GM12878 (cell line): ENCODE results near the gene OR2B2. TPM values are rescaled to one million over a fixed set of nuclear protein-coding genes. Genes with fewer than 3 reads are reported as not detected.
A peak's percentile ranks its signal among the peaks of the same experiment; 100 is the strongest.

Experiments used
- BCLAF1 ChIP-seq: fragments of 450-650 bp; IDR thresholded peaks from 2 replicates; pipeline ENCODE4 v1.6.1; 2017; ENCODE audit warnings: antibody characterized with exemption, mild to moderate bottlenecking, moderate library complexity
- CBX3 ChIP-seq: fragments of 200-600 bp; sonication (generic); IDR thresholded peaks from 2 replicates; pipeline ENCODE4 v1.6.1; 2016; ENCODE audit warnings: low read depth, borderline replicate concordance
- EP300 ChIP-seq, 2 experiments: fragments of 150-350 bp in 1 of 2; IDR thresholded peaks; 2 replicates each; pipeline ENCODE4 v1.6.1; 2011 to 2012; ENCODE audit warnings: low read depth in 2 of 2, low read length in 2 of 2, borderline replicate concordance in 1 of 2, improper control_type of control experiment in 1 of 2, inconsistent platforms in 1 of 2; ENCODE audit not compliant: control insufficient read depth in 1 of 2
- JUND ChIP-seq: IDR thresholded peaks from 2 replicates; pipeline ENCODE4 v1.6.1; 2012; ENCODE audit warnings: low read depth, mild to moderate bottlenecking, low read length, improper control_type of control experiment, moderate library complexity
- KAT2A ChIP-seq: conservative IDR thresholded peaks from 2 replicates; pipeline ENCODE4 v1.6.1; 2011; ENCODE audit warnings: low read depth, low read length; ENCODE audit not compliant: control insufficient read depth
- MAX ChIP-seq: IDR thresholded peaks from 2 replicates; pipeline ENCODE4 v1.6.1; 2012; ENCODE audit warnings: low read depth, low read length, improper control_type of control experiment
- MEF2A ChIP-seq: IDR thresholded peaks from 2 replicates; pipeline ENCODE4 v1.6.1; 2011; ENCODE audit warnings: low read depth, mild to moderate bottlenecking, low read length, moderate library complexity; ENCODE audit not compliant: insufficient read depth
- MLLT1 ChIP-seq: fragments of 450-650 bp; IDR thresholded peaks from 2 replicates; pipeline ENCODE4 v1.6.1; 2016; ENCODE audit warnings: mild to moderate bottlenecking
- MXI1 ChIP-seq: fragments of 150-350 bp; IDR thresholded peaks from 2 replicates; pipeline ENCODE4 v1.6.1; 2011; ENCODE audit warnings: low read depth, mild to moderate bottlenecking, inconsistent platforms, low read length, improper control_type of control experiment
- REST ChIP-seq: IDR thresholded peaks from 2 replicates; pipeline ENCODE4 v1.6.1; 2012; ENCODE audit warnings: mild to moderate bottlenecking, low read depth, low read length
- TCF12 ChIP-seq: IDR thresholded peaks from 2 replicates; pipeline ENCODE4 v1.6.1; 2011; ENCODE audit warnings: low read depth, mild to moderate bottlenecking, low read length
- YBX1 ChIP-seq: fragments of 450-650 bp; IDR thresholded peaks from 2 replicates; pipeline ENCODE4 v1.6.1; 2016; ENCODE audit warnings: antibody characterized with exemption
- ZBTB40 ChIP-seq: fragments of 450-650 bp; IDR thresholded peaks from 2 replicates; pipeline ENCODE4 v1.6.1; 2016; ENCODE audit warnings: mild to moderate bottlenecking, moderate library complexity, borderline replicate concordance
- ZNF217 ChIP-seq: fragments of 450-650 bp; IDR thresholded peaks from 2 replicates; pipeline ENCODE4 v1.6.1; 2017; ENCODE audit warnings: antibody characterized with exemption, mild to moderate bottlenecking
- ZNF274 ChIP-seq: IDR thresholded peaks from one replicate; pipeline ENCODE4 v1.8.0; 2011; ENCODE audit not compliant: insufficient read length, insufficient read depth
- polyA plus RNA-seq, 11 experiments: library from polyadenylated mRNA; depleted of rRNA in 4 of 11; unstranded in 6 of 11; stranded (reverse) in 5 of 11; fragments of >200 nt; fragmentation: Nextera tagmentation in 4 of 11; fragmentation: Illumina TruSeq in 1 of 11; extraction: Ambion mirVana in 4 of 11; extraction: Trizol in 1 of 11; gene quantifications; 1 replicate in 1 of 11; 2 replicates in 10 of 11; pipeline versions ENCODE4 v1.2.1 to v1.2.3, GENCODE V29; 2011 to 2016; ENCODE audit warnings: inconsistent platforms in 2 of 11, missing spikeins in 2 of 11, low read depth in 1 of 11
- total RNA-seq, 4 experiments: library from RNA; depleted of rRNA in 3 of 4; stranded (reverse); fragments of >200 nt in 3 of 4; fragmentation: Illumina TruSeq in 1 of 4; extraction: Trizol in 1 of 4; gene quantifications; 2 replicates each; pipeline versions ENCODE4 v1.2.1 to v1.2.3, GENCODE V29; 2013 to 2021

Gene OR2B2
- total and polyA plus RNA-seq, 10 of the 15 experiments (the other 5 are each of a cell fraction or from before 2014, with no cell fraction given), result not detected

GRCh38 chr6:27893059-27893835 is 18.9 kb downstream of the OR2B2 start (continued):
- TF ChIP-seq BCLAF1, result 0 out of 2 replicates have a peak, but pooled peaks have one; percentile 31
- no peak for TF ChIP-seq ZNF274
- TF ChIP-seq MLLT1, result no peak; the same call in none of the 2 replicates
- no peak for TF ChIP-seq JUND
- TF ChIP-seq TCF12, result peak; percentile 81; the same call in 1 of the 2 replicates
- TF ChIP-seq ZBTB40, result peak; percentile 57; the same call in 1 of the 2 replicates
- 0 out of 2 replicates have a peak, but pooled peaks have one; percentile 13 for TF ChIP-seq KAT2A
- TF ChIP-seq YBX1, result no peak
- TF ChIP-seq CBX3, result no peak
- peak; percentile 34; the same call in 1 of the 2 replicates for TF ChIP-seq MXI1
- no peak for TF ChIP-seq MAX
- TF ChIP-seq EP300 (IDR thresholded peaks at IDR 0.05; ENCODE audit: borderline replicate concordance in 1 of 2, control insufficient read depth in 1 of 2, low read depth in 2 of 2, low read length in 2 of 2), result no peak
- TF ChIP-seq ZNF217, result no peak
- 0 out of 2 replicates have a peak, but pooled peaks have one; percentile 36 for TF ChIP-seq MEF2A
- 0 out of 2 replicates have a peak, but pooled peaks have one; percentile 10 for TF ChIP-seq REST
